ENCODE results near the gene FOXRED2. TPM values are rescaled to one million over a fixed set of nuclear protein-coding genes. Genes with fewer than 3 reads are reported as not detected.

Gene FOXRED2
- total and polyA plus RNA-seq, 2 of the 8 experiments (the other 6 are each of a cell fraction or from before 2014, with no cell fraction given): 11.5 to 27.8 TPM

DNA sequence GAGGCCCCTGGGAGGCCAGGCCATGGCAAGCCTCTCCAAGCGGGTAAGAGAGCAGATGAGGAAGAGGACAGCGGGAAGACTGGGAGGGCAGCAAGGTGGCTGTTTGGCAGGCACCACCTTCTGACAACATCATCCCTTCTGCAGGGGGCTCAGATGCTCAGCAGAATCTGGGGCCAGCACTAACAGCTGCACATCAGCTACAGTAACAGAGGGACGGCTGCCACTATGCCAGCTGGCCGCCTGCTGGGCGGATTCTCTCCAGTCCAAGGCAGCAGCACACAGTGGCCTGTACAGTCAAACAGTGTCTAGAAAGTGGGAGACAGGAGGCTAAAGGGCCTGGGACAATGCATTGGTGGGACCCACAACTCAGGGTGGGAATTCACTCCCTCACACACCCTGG lies 14.7 kb downstream of the FOXRED2 start:
- Histone ChIP-seq H3K23me2 (ENCODE audit: low read depth, low read length) (no peaks in the 10 kb centered on the region), H4K5ac (ENCODE audit: insufficient read length, low read depth, low read length) (no peak overlapping the region), H3K18ac (ENCODE audit: extremely low read depth, low read length) (no peak overlapping the region), H4K8ac (ENCODE audit: extremely low read depth, insufficient read depth, low read length) (no peak overlapping the region), H3K23ac (ENCODE audit: insufficient read length) (no peak overlapping the region), H3K9me3 (ENCODE audit: insufficient read depth in 2 of 2, low read depth in 1 of 2, low read length in 1 of 2) (no peaks in the 10 kb centered on the region), H3K79me1 (ENCODE audit: low read depth, low read length) (no peaks in the 10 kb centered on the region), H4K20me1 (replicated peaks in 1 of 2; ENCODE audit: control insufficient read depth in 1 of 2, insufficient read depth in 2 of 2, low read length in 2 of 2) (no peaks in the 10 kb centered on the region), H2BK5ac (ENCODE audit: low read depth, low read length) (no peak overlapping the region), H2BK15ac (ENCODE audit: low read length) (no peak overlapping the region), H3K27me3 (replicated peaks in 1 of 4; ENCODE audit: control insufficient read depth in 3 of 4, extremely low read depth in 1 of 4, insufficient read depth in 3 of 4, low read length in 3 of 4) (no peaks in the 10 kb centered on the region; a peak in 1 of 7 replicates), H3K9ac (replicated peaks in 1 of 4; ENCODE audit: extremely low read depth in 1 of 4, low read depth in 3 of 4, low read length in 3 of 4) (no peak overlapping the region), H2BK20ac (ENCODE audit: low read length) (no peak overlapping the region), H3K4ac (replicated peaks; ENCODE audit: insufficient read length, low read depth, low read length) (no peak overlapping the region), H3K4me1 (replicated peaks in 1 of 4; ENCODE audit: control insufficient read depth in 3 of 4, insufficient read depth in 4 of 4, low read length in 3 of 4) (no peaks in the 10 kb centered on the region), H3K14ac (ENCODE audit: insufficient read length) (no peak overlapping the region), H3K4me2 (ENCODE audit: insufficient read depth in 1 of 2, low read depth in 2 of 2, low read length in 2 of 2) (no peak overlapping the region), H2BK120ac (replicated peaks; ENCODE audit: low read depth, low read length) (no peak overlapping the region), H2AK5ac (ENCODE audit: low read depth, low read length) (no peak overlapping the region), H3K56ac (replicated peaks; ENCODE audit: insufficient read length, low read depth, low read length) (no peak overlapping the region), H3K27ac (ENCODE audit: low read depth, low read length) (no peak overlapping the region), H2BK12ac (ENCODE audit: low read depth, low read length) (no peak overlapping the region), H4K91ac (replicated peaks; ENCODE audit: insufficient read length, low read length) (no peak overlapping the region), H3K36me3 (ENCODE audit: control insufficient read depth in 2 of 4, insufficient read depth in 4 of 4, low read length in 3 of 4) (peaks cover 6 to 27% (median 8%) of the 10 kb centered on the region in 4 experiments; a peak in 5 of 8 replicates), H3K79me2 (ENCODE audit: control insufficient read depth in 1 of 2, insufficient read depth in 2 of 2, low read length in 2 of 2) (no peaks in the 10 kb centered on the region), H3K4me3 (ENCODE audit: extremely low read depth in 1 of 4, insufficient read depth in 2 of 4, low read depth in 3 of 4, low read length in 4 of 4) (no peak overlapping the region), H2AFZ (ENCODE audit: low read length) (no peak overlapping the region)
- POLR2A ChIA-PET (ENCODE audit: partially characterized antibody): interaction anchor here (1.1 to 2.3 kb wide), 3 partner anchors 9 to 26 kb away, joined by 3 to 9 read pairs (median 3); partner anchors contain the start of gene TXN2
- WGBS, 2 experiments (ENCODE audit: extremely low coverage in 1 of 2, insufficient coverage in 1 of 2, insufficient read length in 1 of 2, insufficient replicate concordance in 2 of 2, low coverage in 1 of 2, low lambda C conversion rate in 2 of 2, missing lambda C conversion rate in 1 of 2): 93% methylated on average over 5 of the region's 5 CpGs; no CpG with 5 or more reads in 1 of the 2 experiments
- CTCF ChIA-PET (ENCODE audit: partially characterized antibody): interaction anchor here (1.3 to 1.9 kb wide), 4 partner anchors 10 to 231 kb away, joined by 4 to 5 read pairs (median 4); no protein-coding TSS in a partner anchor
- DNase-seq (ENCODE audit: low read depth in 1 of 2, low spot score in 2 of 2): no peak
- FAIRE-seq: no peak
- TF ChIP-seq SP2 (IDR thresholded peaks at IDR 0.05; ENCODE audit: low read length): no peak
- no peak for TF ChIP-seq SIN3A (conservative IDR thresholded peaks at IDR 0.05 in 1 of 2, IDR thresholded peaks at IDR 0.05 in 1 of 2; ENCODE audit: low read depth in 1 of 2, low read length in 2 of 2)
- TF ChIP-seq, protein P1, sequence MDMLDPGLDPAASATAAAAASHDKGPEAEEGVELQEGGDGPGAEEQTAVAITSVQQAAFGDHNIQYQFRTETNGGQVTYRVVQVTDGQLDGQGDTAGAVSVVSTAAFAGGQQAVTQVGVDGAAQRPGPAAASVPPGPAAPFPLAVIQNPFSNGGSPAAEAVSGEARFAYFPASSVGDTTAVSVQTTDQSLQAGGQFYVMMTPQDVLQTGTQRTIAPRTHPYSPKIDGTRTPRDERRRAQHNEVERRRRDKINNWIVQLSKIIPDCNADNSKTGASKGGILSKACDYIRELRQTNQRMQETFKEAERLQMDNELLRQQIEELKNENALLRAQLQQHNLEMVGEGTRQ (IDR thresholded peaks at IDR 0.05; ENCODE audit: low read length): no peak
- no peak for TF ChIP-seq SAP30 (IDR thresholded peaks at IDR 0.05; ENCODE audit: insufficient read depth, insufficient replicate concordance, low read length)
- no peak for TF ChIP-seq TAF1 (IDR thresholded peaks at IDR 0.05; ENCODE audit: low read depth, low read length)
- no peak for TF ChIP-seq SUZ12 (IDR thresholded peaks at IDR 0.05; ENCODE audit: low read length)
- no peak for TF ChIP-seq NRF1 (IDR thresholded peaks at IDR 0.05; ENCODE audit: low read depth, low read length)
- no peak for TF ChIP-seq EGR1 (IDR thresholded peaks at IDR 0.05; ENCODE audit: borderline replicate concordance, low read depth, low read length)
- no peak for TF ChIP-seq BRCA1 (IDR thresholded peaks at IDR 0.05; ENCODE audit: low read depth, low read length)
- no peak for TF ChIP-seq POU5F1 (IDR thresholded peaks at IDR 0.05; ENCODE audit: low read depth, low read length)
- no peak for TF ChIP-seq BCL11A (IDR thresholded peaks at IDR 0.05; ENCODE audit: low read depth in 2 of 2, low read length in 2 of 2)
- TF ChIP-seq PHF8 (conservative IDR thresholded peaks at IDR 0.05; ENCODE audit: low read depth, low read length): no peak
- no peak for TF ChIP-seq EZH2 (IDR thresholded peaks at IDR 0.05; ENCODE audit: low read depth, low read length, severe bottlenecking)
